ENCODE data around the gene ACTR10. TPM values are rescaled to one million over a fixed set of nuclear protein-coding genes. Genes with fewer than 3 reads are reported as not detected.
A peak's percentile ranks its signal among the peaks of the same experiment; 100 is the strongest.

ACTR10 gene
- total RNA-seq, 1 experiment from 2014 or later, result 55.1 TPM

GRCh38 chr14:58280954-58281787, 81.2 kb downstream of the ACTR10 start:
- POLR2A ChIA-PET, result interaction anchor here (0.6 to 6.2 kb wide), 13 partner anchors 8 to 146 kb away, joined by 3 to 88 read pairs (median 4); partner anchors contain the start of genes ACTR10, ARID4A, KIAA0586 and PSMA3
- Mint-ChIP-seq H3K36me3 (ENCODE audit: insufficient read depth, unreplicated experiment) (peaks cover 79% of the 10 kb centered on the region), H3K27me3 (ENCODE audit: insufficient read depth, unreplicated experiment) (no peaks in the 10 kb centered on the region), H3K27ac (ENCODE audit: low read depth, unreplicated experiment) (peak overlapping the region; percentile 97), H3K4me3 (ENCODE audit: unreplicated experiment) (peak overlapping the region; percentile 43), H3K9me3 (ENCODE audit: unreplicated experiment) (no peaks in the 10 kb centered on the region), H3K4me1 (ENCODE audit: insufficient read depth, unreplicated experiment) (peaks cover 42% of the 10 kb centered on the region)
- BruUV-seq (replicated peaks), result no TSS peak
- CTCF ChIA-PET, result interaction anchor here (1.0 kb wide), 1 partner anchor 9 kb away, joined by 4 read pairs; no protein-coding TSS in a partner anchor
- no peak for TF ChIP-seq CTCF (IDR thresholded peaks at IDR 0.05; ENCODE audit: unreplicated experiment)
- intact Hi-C loops (cut with micrococcal nuclease), result no loop called here
- DNase-seq (ENCODE audit: unreplicated experiment), result peak; percentile 67

- TF ChIP-seq CTCF (IDR thresholded peaks at IDR 0.05; ENCODE audit: unreplicated experiment), result no peak
- no TSS peak for BruUV-seq (replicated peaks)
- H3K9me3 Mint-ChIP-seq (ENCODE audit: unreplicated experiment), result no peaks in the 10 kb centered on the region
- intact Hi-C loops (cut with micrococcal nuclease), result no loop called here
- peaks cover 86% of the 10 kb centered on the region for H3K36me3 Mint-ChIP-seq (ENCODE audit: insufficient read depth, unreplicated experiment)
- POLR2A ChIA-PET, result interaction anchor here (0.6 to 6.2 kb wide), 11 partner anchors 7 to 146 kb away, joined by 3 to 88 read pairs (median 4); partner anchors contain the start of genes ARID4A, KIAA0586, PSMA3 and TIMM9
- peak overlapping the region; percentile 97 for H3K27ac Mint-ChIP-seq (ENCODE audit: low read depth, unreplicated experiment)
- H3K27me3 Mint-ChIP-seq (ENCODE audit: insufficient read depth, unreplicated experiment), result no peaks in the 10 kb centered on the region
- H3K4me1 Mint-ChIP-seq (ENCODE audit: insufficient read depth, unreplicated experiment), result peaks cover 42% of the 10 kb centered on the region
- no peak for DNase-seq (ENCODE audit: unreplicated experiment)
- H3K4me3 Mint-ChIP-seq (ENCODE audit: unreplicated experiment), result peak overlapping the region; percentile 43
- CTCF ChIA-PET, result interaction anchor here (1.0 kb wide), 1 partner anchor 9 kb away, joined by 4 read pairs; no protein-coding TSS in a partner anchor
Measured at GRCh38 chr14:58281969-58282368, 82.0 kb downstream of the ACTR10 start.

GRCh38 chr14:58282925-58283593, 83.1 kb downstream of the ACTR10 start:
- H3K4me1 Mint-ChIP-seq (ENCODE audit: insufficient read depth, unreplicated experiment), result peaks cover 47% of the 10 kb centered on the region
- POLR2A ChIA-PET, result interaction anchor here (1.2 to 6.2 kb wide), 2 partner anchors 15 to 39 kb away, joined by 5 to 88 read pairs; partner anchors contain the start of genes ARID4A and PSMA3

More at GRCh38 chr14:58282925-58283593, 83.1 kb downstream of the ACTR10 start:
- H3K27me3 Mint-ChIP-seq (ENCODE audit: insufficient read depth, unreplicated experiment), result no peaks in the 10 kb centered on the region
- H3K9me3 Mint-ChIP-seq (ENCODE audit: unreplicated experiment), result no peaks in the 10 kb centered on the region
- CTCF ChIA-PET, result no interaction called here
- no peak overlapping the region for H3K4me3 Mint-ChIP-seq (ENCODE audit: unreplicated experiment)
- H3K36me3 Mint-ChIP-seq (ENCODE audit: insufficient read depth, unreplicated experiment), result peaks cover 86% of the 10 kb centered on the region
- peak overlapping the region; percentile 97 for H3K27ac Mint-ChIP-seq (ENCODE audit: low read depth, unreplicated experiment)
- TF ChIP-seq CTCF (IDR thresholded peaks at IDR 0.05; ENCODE audit: unreplicated experiment), result no peak
- no peak for DNase-seq (ENCODE audit: unreplicated experiment)
- BruUV-seq (replicated peaks), result no TSS peak
- intact Hi-C loops (cut with micrococcal nuclease), result no loop called here

Data from MCF 10A (cell line).